Calu3 (cell line): Measurements from ENCODE around the gene ZFPL1. TPM values are rescaled to one million over a fixed set of nuclear protein-coding genes. Genes with fewer than 3 reads are reported as not detected.

ENCODE experiments used
- BruUV-seq: library from RNA; stranded (reverse); fragments of 400-500 nt; replicated peaks from 2 replicates; lab custom pipeline; 2021; lab: Mats Ljungman, UMichigan
- CTCF ChIA-PET: fragments of 300-600 bp; sonication (Branson Sonifier 250); formaldehyde crosslinking; loops from one replicate; lab custom pipeline; 2022; ENCODE audit warnings: antibody characterized with exemption; lab: Charles Lee
- DNase-seq: peaks from one replicate; pipeline ENCODE4 v3.0.0; 2022
- H3K27ac Mint-ChIP-seq: one replicate; pipeline ENCODE4 v1.8.0; 2022; ENCODE audit warnings: mixed read lengths; ENCODE audit not compliant: unreplicated experiment
- H3K27me3 Mint-ChIP-seq: one replicate; pipeline ENCODE4 v1.8.0; 2022; ENCODE audit warnings: mixed read lengths; ENCODE audit not compliant: unreplicated experiment
- H3K36me3 Mint-ChIP-seq: one replicate; pipeline ENCODE4 v1.8.0; 2022; ENCODE audit warnings: mild to moderate bottlenecking, moderate library complexity, mixed read lengths; ENCODE audit not compliant: insufficient read depth, unreplicated experiment
- H3K4me1 Mint-ChIP-seq: one replicate; pipeline ENCODE4 v1.8.0; 2022; ENCODE audit warnings: mild to moderate bottlenecking, low read depth, mixed read lengths; ENCODE audit not compliant: unreplicated experiment
- H3K4me3 Mint-ChIP-seq: one replicate; pipeline ENCODE4 v1.8.0; 2022; ENCODE audit warnings: mild to moderate bottlenecking, low read depth, moderate library complexity, mixed read lengths; ENCODE audit not compliant: unreplicated experiment
- H3K9me3 Mint-ChIP-seq: one replicate; pipeline ENCODE4 v1.8.0; 2022; ENCODE audit warnings: low read depth, mixed read lengths; ENCODE audit not compliant: unreplicated experiment
- CTCF ChIP-seq: fragments of 200-600 bp; IDR thresholded peaks from one replicate; pipeline ENCODE4 v1.8.0; 2022; ENCODE audit warnings: antibody characterized with exemption; ENCODE audit not compliant: unreplicated experiment
- intact Hi-C: fragments of 100-400 bp; cut with micrococcal nuclease; formaldehyde crosslinking; loops from one replicate; pipeline ENCODE4 v1.10.0; 2022; ENCODE audit not compliant: unreplicated experiment
- total RNA-seq: library from RNA; stranded (reverse); gene quantifications from 2 replicates; pipeline ENCODE4 v1.2.3, GENCODE V29; 2022

Gene ZFPL1
- total RNA-seq, 1 experiment from 2014 or later: 47.6 TPM

DNA sequence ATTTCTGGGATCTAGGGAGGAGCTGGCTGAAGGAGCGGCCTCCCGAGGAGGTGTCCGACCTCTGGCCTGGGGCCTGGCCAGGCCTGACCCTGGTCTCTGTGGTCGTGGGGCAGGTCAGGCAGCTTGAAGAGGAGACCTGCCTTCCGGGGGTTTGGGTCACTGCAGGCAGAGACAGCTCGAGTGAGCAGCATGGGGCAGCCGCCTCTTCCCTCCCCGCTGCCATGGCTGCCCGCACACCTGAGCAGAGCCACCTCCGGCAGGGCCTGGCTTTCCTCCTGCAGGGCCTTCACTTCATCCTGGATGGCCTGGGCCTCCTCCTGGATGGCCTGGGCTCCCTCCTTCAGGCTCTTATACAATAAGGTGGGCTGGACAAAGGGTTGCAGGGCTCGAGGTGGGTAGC is 17.7 kb upstream of the ZFPL1 start:
- CTCF ChIA-PET: interaction anchor here (0.7 to 1.1 kb wide), 2 partner anchors 10 to 30 kb away, joined by 3 to 5 read pairs; partner anchors contain the start of gene VPS51
- Mint-ChIP-seq H3K27ac (no peak overlapping the region), H3K36me3 (peaks cover 4% of the 10 kb centered on the region), H3K4me3 (no peak overlapping the region), H3K27me3 (peaks cover 13% of the 10 kb centered on the region), H3K9me3 (no peaks in the 10 kb centered on the region), H3K4me1 (no peaks in the 10 kb centered on the region)
- BruUV-seq: no TSS peak
- TF ChIP-seq CTCF: no peak
- DNase-seq: no peak
- intact Hi-C loops: no loop called here

DNA sequence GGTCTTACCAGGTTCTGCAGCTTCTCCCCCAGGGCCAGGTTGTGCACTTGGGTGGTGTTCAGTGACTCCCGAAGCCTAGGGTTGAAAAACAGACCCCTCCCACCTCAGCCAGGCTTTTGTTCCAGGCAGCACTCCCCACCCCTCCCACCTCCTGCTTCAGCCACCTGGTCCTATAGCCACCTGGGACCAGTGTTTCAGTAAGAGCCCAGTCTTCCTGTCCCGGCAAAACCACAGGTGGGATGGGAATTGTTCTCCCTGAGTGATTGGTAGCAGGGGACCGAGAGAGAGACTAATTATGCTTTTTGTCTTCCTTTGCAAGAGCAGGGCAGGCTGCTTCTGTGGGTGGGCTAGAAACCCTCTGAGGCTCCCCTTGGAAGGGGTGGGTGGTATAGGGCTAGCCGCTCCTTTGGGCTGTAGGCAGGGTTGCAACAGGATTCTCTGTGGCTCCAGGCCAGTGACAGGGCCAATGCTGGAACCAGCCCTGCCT is 17.2 kb upstream of the ZFPL1 start:
- peaks cover 4% of the 10 kb centered on the region for H3K36me3 Mint-ChIP-seq
- CTCF ChIA-PET: interaction anchor here (0.5 to 1.1 kb wide), 2 partner anchors 30 to 41 kb away, joined by 3 read pairs; partner anchors contain the start of gene VPS51
- TF ChIP-seq CTCF: no peak

DNA sequence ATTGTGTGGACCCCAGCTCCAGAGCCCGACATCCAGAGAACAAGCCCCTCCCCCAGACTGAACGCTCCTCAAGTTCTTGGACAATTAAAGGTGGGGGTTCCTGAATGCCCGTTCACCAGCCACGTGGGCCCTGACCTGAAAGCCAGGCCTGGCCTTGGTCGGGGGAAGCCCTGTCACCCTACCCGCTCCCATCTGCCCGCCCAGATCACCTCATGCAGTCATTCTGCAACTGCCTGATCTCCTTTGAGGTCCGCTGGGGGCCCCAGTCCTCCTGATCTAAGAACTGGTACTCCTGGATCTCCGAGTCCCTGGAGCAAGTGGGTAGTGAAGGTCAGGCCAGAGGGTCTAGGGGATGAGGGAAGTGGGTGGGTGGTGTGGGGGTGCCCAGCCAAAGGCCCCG is 16.6 kb upstream of the ZFPL1 start:
- DNase-seq: no peak
- Mint-ChIP-seq H3K36me3 (peaks cover 4% of the 10 kb centered on the region), H3K27ac (no peak overlapping the region), H3K4me1 (no peaks in the 10 kb centered on the region), H3K27me3 (peaks cover 9% of the 10 kb centered on the region), H3K4me3 (no peak overlapping the region), H3K9me3 (no peaks in the 10 kb centered on the region)
- BruUV-seq: no TSS peak
- CTCF ChIA-PET: no interaction called here
- intact Hi-C loops: no loop called here
- no peak for TF ChIP-seq CTCF

More for the DNA sequence above, 17.2 kb upstream of the ZFPL1 start:
- H3K27me3 Mint-ChIP-seq: peaks cover 13% of the 10 kb centered on the region
- H3K27ac Mint-ChIP-seq: no peak overlapping the region
- no peaks in the 10 kb centered on the region for H3K9me3 Mint-ChIP-seq
- no TSS peak for BruUV-seq
- no peaks in the 10 kb centered on the region for H3K4me1 Mint-ChIP-seq
- DNase-seq: no peak
- H3K4me3 Mint-ChIP-seq: no peak overlapping the region
- intact Hi-C loops: no loop called here

DNA sequence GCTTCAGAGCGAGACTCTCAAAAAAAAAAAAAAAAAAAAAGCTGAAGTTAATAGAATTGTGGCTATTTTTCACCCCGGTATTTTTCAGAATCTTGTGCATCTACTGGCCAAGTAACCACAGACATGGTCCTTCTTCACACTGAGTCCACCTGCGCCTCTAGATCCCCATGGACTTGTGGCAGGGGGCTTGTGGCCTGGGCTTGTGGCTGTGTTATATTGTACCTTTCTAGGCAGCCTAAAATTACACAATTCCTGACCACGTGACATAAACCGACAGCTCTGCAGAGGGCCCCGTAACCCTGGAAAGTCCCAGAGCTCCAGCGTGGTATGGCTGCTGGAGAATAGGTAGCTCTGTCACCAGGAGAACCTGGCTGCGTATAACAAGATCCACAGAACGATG is 14.8 kb upstream of the ZFPL1 start:
- Mint-ChIP-seq H3K4me1 (no peaks in the 10 kb centered on the region), H3K36me3 (peaks cover 4% of the 10 kb centered on the region), H3K4me3 (no peak overlapping the region), H3K27me3 (no peaks in the 10 kb centered on the region), H3K9me3 (no peaks in the 10 kb centered on the region), H3K27ac (no peak overlapping the region)
- TF ChIP-seq CTCF: no peak
- no peak for DNase-seq
- no TSS peak for BruUV-seq
- intact Hi-C loops: no loop called here
- CTCF ChIA-PET: interaction anchor here (0.6 kb wide), 2 partner anchors 57 to 95 kb away, joined by 3 to 4 read pairs; no protein-coding TSS in a partner anchor
